Fibroblast of lung (primary cell): Measurements from ENCODE around the gene PBX1.

Experiments used
- EZH2 ChIP-seq: IDR thresholded peaks from 2 replicates; pipeline ENCODE4 v1.5.1; 2012; ENCODE audit warnings: low read length, control low read depth, mild to moderate bottlenecking; ENCODE audit errors: missing control alignments
- TF ChIP-seq, protein P1 (sequence below), 2 donors: IDR thresholded peaks in 1 of 2; conservative IDR thresholded peaks in 1 of 2; 1 replicate in 1 of 2; 2 replicates in 1 of 2; pipeline ENCODE4 v1.5.1; 2011 to 2012; ENCODE audit warnings: low read length in 2 of 2, control low read depth in 1 of 2, inconsistent platforms in 1 of 2, low read depth in 1 of 2, mild to moderate bottlenecking in 1 of 2

DNA sequence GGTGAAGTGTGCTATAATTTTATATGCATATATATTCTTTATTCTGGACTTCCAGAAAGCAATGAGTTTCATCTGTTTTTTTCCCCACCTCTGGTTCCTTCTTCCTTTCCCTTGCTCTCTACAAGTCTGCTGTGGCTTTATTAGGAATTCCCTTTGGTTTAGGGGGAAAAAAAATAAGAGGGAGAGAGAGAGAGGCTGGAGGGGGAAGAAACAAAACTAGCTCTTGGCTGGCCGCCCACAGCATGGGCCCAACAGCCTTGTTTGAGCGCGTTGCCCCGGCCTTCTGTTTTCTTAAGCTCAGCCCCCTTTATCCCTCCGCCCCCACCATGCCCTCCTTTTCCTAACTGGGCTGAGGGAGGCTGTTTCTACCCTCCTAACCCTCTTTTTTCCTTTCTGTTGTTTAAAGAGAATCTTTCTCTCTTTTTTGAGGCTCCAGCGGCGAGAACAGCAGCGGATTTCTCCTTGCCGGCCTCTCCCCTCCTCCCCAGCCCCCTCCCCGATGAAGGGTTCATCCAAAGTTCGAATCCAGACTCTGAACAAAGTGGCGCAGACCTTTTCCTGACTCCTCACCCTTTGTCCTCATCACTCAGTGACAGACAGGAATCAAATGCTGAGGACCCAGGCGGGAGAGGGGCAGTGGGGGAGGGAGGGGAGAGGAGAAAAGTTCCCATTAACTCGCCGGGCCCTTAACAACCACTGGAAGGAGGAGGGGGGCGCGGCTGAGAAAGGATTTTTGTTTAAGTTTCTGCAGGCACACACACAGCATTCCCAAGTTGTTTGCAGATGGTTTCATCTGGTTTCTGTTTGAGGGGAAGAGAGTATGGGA, 29.7 kb downstream of the PBX1 start:
- TF ChIP-seq, protein P1, sequence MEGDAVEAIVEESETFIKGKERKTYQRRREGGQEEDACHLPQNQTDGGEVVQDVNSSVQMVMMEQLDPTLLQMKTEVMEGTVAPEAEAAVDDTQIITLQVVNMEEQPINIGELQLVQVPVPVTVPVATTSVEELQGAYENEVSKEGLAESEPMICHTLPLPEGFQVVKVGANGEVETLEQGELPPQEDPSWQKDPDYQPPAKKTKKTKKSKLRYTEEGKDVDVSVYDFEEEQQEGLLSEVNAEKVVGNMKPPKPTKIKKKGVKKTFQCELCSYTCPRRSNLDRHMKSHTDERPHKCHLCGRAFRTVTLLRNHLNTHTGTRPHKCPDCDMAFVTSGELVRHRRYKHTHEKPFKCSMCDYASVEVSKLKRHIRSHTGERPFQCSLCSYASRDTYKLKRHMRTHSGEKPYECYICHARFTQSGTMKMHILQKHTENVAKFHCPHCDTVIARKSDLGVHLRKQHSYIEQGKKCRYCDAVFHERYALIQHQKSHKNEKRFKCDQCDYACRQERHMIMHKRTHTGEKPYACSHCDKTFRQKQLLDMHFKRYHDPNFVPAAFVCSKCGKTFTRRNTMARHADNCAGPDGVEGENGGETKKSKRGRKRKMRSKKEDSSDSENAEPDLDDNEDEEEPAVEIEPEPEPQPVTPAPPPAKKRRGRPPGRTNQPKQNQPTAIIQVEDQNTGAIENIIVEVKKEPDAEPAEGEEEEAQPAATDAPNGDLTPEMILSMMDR (conservative IDR thresholded peaks at IDR 0.05 in 1 of 2, IDR thresholded peaks at IDR 0.05 in 1 of 2; ENCODE audit: low read depth in 1 of 2, low read length in 2 of 2): no peak
- TF ChIP-seq EZH2: no peak
